OCI-LY1 (cell line): ENCODE measurements around the gene SUPT20HL2.

Experiments
- H2AFZ ChIP-seq: fragments of 200-600 bp; sonication (generic), shearing (Covaris generic); 2 replicates; pipeline ENCODE4 v1.6.0; 2014; ENCODE audit warnings: antibody characterized with exemption, mild to moderate bottlenecking, low read length
- H3F3A ChIP-seq: fragments of 200-600 bp; sonication (generic), shearing (Covaris generic); 2 replicates; pipeline ENCODE4 v1.6.0; 2014; ENCODE audit warnings: mild to moderate bottlenecking, antibody characterized with exemption, low read length, moderate library complexity; ENCODE audit not compliant: insufficient read depth
- H3K27ac ChIP-seq: fragments of 200-600 bp; sonication (generic); 2 replicates; pipeline ENCODE4 v1.5.1; 2014; ENCODE audit warnings: low read length, mixed run types, mild to moderate bottlenecking, low read depth; ENCODE audit not compliant: poor library complexity, severe bottlenecking
- H3K27me3 ChIP-seq: fragments of 200-600 bp; sonication (generic); 2 replicates; pipeline ENCODE4 v1.6.0; 2014; ENCODE audit warnings: antibody characterized with exemption, mild to moderate bottlenecking, low read length, moderate library complexity; ENCODE audit not compliant: insufficient read depth
- H3K36me3 ChIP-seq: fragments of 200-600 bp; sonication (generic); 2 replicates; pipeline ENCODE4 v1.6.1; 2014; ENCODE audit warnings: mild to moderate bottlenecking, antibody characterized with exemption, low read length, moderate library complexity, mixed read lengths; ENCODE audit not compliant: insufficient read depth
- H3K4me1 ChIP-seq: fragments of 200-600 bp; sonication (generic); 2 replicates; pipeline ENCODE4 v1.5.1; 2014; ENCODE audit warnings: mild to moderate bottlenecking, low read length, moderate library complexity; ENCODE audit not compliant: insufficient read depth, severe bottlenecking
- H3K4me2 ChIP-seq: fragments of 200-600 bp; sonication (generic), shearing (Covaris generic); 2 replicates; pipeline ENCODE4 v1.6.1; 2014; ENCODE audit warnings: low read length
- H3K4me3 ChIP-seq: fragments of 200-600 bp; sonication (generic); 2 replicates; pipeline ENCODE4 v1.5.1; 2014; ENCODE audit warnings: low read length, low read depth, mild to moderate bottlenecking, mixed read lengths; ENCODE audit not compliant: poor library complexity, severe bottlenecking
- H3K79me2 ChIP-seq: fragments of 200-600 bp; shearing (Covaris generic); 2 replicates; pipeline ENCODE4 v1.6.1; 2016; ENCODE audit warnings: mixed run types, low read length, mixed read lengths; ENCODE audit not compliant: insufficient read depth
- H3K9ac ChIP-seq: fragments of 200-600 bp; sonication (generic), shearing (Covaris generic); 2 replicates; pipeline ENCODE4 v1.6.1; 2014; ENCODE audit warnings: mild to moderate bottlenecking, low read length, mixed read lengths
- H3K9me2 ChIP-seq: fragments of 200-600 bp; sonication (generic), shearing (Covaris generic); 2 replicates; pipeline ENCODE4 v1.6.1; 2014; ENCODE audit warnings: low read depth, mild to moderate bottlenecking, low read length, mixed read lengths
- H3K9me3 ChIP-seq: fragments of 200-600 bp; shearing (Covaris generic); 2 replicates; pipeline ENCODE4 v1.6.1; 2014; ENCODE audit warnings: low read length, mixed read lengths
- H4K20me1 ChIP-seq: fragments of 200-600 bp; sonication (generic), shearing (Covaris generic); 2 replicates; pipeline ENCODE4 v1.6.0; 2016; ENCODE audit warnings: mild to moderate bottlenecking, low read length; ENCODE audit not compliant: insufficient read depth
- EZH2 ChIP-seq: fragments of 200-600 bp; sonication (generic), shearing (Covaris generic); IDR thresholded peaks from 2 replicates; pipeline ENCODE4 v1.8.0; 2017; ENCODE audit warnings: borderline replicate concordance, mixed run types, mild to moderate bottlenecking, antibody characterized with exemption, low read length, moderate library complexity, mixed read lengths
- TF ChIP-seq, protein P1 (sequence below): fragments of 200-600 bp; sonication (generic), shearing (Covaris generic); IDR thresholded peaks from 2 replicates; pipeline ENCODE4 v1.5.1; 2017; ENCODE audit warnings: mild to moderate bottlenecking, antibody characterized with exemption, low read length, moderate library complexity, mixed read lengths

Gene SUPT20HL2

DNA sequence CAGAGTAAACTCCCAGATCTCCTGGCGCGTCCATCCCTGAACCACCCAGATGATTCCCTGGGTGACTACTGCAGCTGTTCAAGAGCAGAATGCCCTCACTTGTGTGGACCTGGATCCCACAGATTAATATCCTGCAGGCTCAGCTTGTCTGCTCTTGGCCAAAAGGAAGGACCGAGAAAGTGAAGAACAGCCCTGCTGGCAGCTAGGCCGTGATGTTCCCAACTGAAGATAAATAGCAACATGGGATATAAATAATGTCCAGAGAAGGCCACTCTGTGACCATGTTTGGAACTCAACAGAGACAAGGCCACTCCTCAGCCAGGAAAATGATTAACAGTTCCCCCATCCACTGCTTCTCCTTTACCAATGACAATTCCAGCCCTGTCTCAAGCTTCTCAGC, 21.5 kb downstream of the SUPT20HL2 start:
- Histone ChIP-seq H3K27me3 (no peaks in the 10 kb centered on the region), H4K20me1 (no peaks in the 10 kb centered on the region), H3K4me3 (no peak overlapping the region), H3K9ac (no peak overlapping the region), H3F3A (no peaks in the 10 kb centered on the region), H3K27ac (no peak overlapping the region), H3K36me3 (no peaks in the 10 kb centered on the region), H3K9me3 (no peaks in the 10 kb centered on the region), H3K9me2 (no peaks in the 10 kb centered on the region), H3K4me2 (no peak overlapping the region), H3K4me1 (no peaks in the 10 kb centered on the region), H3K79me2 (no peaks in the 10 kb centered on the region), H2AFZ (no peak overlapping the region)
- TF ChIP-seq, protein P1, sequence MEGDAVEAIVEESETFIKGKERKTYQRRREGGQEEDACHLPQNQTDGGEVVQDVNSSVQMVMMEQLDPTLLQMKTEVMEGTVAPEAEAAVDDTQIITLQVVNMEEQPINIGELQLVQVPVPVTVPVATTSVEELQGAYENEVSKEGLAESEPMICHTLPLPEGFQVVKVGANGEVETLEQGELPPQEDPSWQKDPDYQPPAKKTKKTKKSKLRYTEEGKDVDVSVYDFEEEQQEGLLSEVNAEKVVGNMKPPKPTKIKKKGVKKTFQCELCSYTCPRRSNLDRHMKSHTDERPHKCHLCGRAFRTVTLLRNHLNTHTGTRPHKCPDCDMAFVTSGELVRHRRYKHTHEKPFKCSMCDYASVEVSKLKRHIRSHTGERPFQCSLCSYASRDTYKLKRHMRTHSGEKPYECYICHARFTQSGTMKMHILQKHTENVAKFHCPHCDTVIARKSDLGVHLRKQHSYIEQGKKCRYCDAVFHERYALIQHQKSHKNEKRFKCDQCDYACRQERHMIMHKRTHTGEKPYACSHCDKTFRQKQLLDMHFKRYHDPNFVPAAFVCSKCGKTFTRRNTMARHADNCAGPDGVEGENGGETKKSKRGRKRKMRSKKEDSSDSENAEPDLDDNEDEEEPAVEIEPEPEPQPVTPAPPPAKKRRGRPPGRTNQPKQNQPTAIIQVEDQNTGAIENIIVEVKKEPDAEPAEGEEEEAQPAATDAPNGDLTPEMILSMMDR: no peak
- TF ChIP-seq EZH2: no peak

DNA sequence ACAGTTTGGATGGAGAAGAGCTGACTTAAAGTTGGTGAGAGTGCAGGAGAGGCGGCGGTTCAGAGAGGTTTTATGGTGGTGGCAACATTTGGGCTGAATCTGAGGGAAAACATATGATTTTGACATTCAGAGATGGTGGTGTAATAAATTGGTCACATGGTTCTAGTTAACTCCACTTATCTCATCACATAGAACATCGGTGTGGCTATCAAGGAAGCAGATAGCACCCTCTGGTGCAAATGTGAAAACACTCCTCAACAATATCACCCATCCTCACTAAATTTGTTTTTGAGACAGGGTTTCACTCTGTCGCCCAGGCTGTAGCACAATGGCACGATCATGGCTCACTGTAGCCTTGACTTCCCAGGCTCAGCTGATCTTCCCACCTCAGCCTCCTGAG, 28.8 kb downstream of the SUPT20HL2 start:
- Histone ChIP-seq H3K9me2 (no peaks in the 10 kb centered on the region), H3K27ac (no peak overlapping the region), H3F3A (no peaks in the 10 kb centered on the region), H3K4me1 (no peaks in the 10 kb centered on the region), H3K4me3 (no peak overlapping the region), H3K27me3 (no peaks in the 10 kb centered on the region), H3K9ac (no peak overlapping the region), H2AFZ (no peak overlapping the region), H4K20me1 (no peaks in the 10 kb centered on the region), H3K9me3 (no peaks in the 10 kb centered on the region), H3K36me3 (no peaks in the 10 kb centered on the region), H3K4me2 (no peak overlapping the region), H3K79me2 (no peaks in the 10 kb centered on the region)
- no peak for TF ChIP-seq EZH2
- TF ChIP-seq, protein P1: no peak

DNA sequence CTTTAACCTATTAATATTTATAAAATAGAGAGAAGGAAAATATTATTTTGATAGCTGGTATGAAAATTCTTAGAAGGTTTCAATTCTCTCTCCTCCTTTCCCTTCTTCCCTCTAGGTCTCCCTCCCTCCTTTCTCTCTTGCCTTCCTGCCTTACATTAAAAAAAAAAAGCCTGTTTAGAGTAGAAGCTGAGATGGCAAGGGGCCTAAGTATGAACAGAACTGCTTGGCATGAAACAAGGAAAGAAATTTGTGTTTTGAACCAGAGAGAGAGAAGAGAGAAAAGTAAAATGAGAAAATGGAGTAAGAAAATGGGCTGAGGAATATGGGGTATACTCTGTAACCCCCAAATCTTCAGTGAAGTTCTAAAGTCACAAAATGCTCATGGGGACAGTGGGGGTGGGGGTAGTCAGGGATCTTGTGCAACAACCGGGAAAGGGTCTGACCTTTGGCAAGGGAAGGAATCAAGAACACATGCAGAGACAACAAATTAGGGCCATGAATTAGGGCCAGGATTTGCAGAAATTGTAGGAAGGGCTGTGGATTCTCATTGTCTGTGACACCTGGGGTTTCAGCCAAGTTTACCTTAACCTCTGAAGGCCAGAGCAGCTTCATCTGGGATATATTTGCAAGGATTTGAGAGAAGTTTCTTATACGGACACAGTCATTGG, 30.6 kb downstream of the SUPT20HL2 start:
- Histone ChIP-seq H3K27me3 (no peaks in the 10 kb centered on the region), H3K27ac (no peak overlapping the region), H3K79me2 (no peaks in the 10 kb centered on the region), H3K9me2 (no peaks in the 10 kb centered on the region), H2AFZ (no peak overlapping the region), H3K36me3 (no peaks in the 10 kb centered on the region), H3K4me1 (no peaks in the 10 kb centered on the region), H3K9me3 (no peaks in the 10 kb centered on the region), H3F3A (no peaks in the 10 kb centered on the region), H3K9ac (no peak overlapping the region), H3K4me3 (no peak overlapping the region), H3K4me2 (no peak overlapping the region), H4K20me1 (no peaks in the 10 kb centered on the region)
- no peak for TF ChIP-seq EZH2
- TF ChIP-seq, protein P1: no peak
